NCI-H1092 treated with DMSO at 0.1 percent for 48 hours (cell line): ENCODE results near the gene COL2A1.
A peak's percentile ranks its signal among the peaks of the same experiment; 100 is the strongest.

Experiments
- DNase-seq: peaks from one replicate; lab custom pipeline; 2025; lab: John Stamatoyannopoulos, UW

COL2A1 gene

DNA sequence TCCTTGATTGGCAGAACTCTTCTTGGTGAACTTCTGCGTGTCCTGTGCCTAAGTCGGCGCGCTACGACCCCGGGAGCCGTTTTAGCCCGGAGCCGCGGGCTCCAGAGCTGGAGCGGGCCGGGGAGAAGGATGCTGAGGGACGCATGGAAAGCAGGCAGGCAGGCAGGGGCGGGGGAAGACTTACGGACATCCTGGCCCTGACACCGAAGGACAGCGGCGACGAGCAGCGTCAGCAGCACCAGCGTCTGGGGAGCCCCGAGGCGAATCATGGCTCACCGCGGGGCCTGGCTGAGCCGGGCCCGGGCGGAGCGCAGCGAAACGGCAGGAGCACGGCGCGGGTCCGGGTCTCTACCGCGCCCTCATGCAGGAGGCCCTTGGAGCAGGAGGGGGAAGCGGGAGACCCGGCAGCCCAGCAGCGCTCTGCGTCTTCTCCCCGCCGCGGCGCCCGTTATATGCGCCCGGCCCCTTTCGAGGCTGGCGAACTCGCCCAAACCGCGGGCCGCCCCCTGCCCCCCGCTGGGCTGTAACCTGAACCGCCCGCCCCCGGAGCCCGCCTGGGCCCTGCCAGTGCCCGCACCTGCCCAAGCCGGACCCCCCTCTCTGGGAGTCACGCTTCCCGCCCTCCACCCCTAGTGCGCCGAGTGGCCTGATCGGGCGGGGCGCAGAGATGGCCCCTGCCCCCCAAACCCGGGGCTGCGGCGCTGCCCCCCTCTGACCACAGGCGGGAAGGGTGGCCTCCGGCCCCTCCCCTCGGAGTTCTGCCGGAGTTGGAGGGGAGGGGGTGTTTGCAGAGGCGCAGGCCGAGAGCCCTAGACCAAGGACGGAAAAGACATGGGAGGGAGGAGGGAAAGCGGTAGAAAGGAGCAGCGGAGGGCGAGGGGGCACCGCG is at the start of gene COL2A1:
Gene COL2A1 (minus strand): TSS at position 424 of the 889 bp plus-strand sequence. CDS start 155 bp downstream, at position 269.
- peak; percentile 76 for DNase-seq

DNA sequence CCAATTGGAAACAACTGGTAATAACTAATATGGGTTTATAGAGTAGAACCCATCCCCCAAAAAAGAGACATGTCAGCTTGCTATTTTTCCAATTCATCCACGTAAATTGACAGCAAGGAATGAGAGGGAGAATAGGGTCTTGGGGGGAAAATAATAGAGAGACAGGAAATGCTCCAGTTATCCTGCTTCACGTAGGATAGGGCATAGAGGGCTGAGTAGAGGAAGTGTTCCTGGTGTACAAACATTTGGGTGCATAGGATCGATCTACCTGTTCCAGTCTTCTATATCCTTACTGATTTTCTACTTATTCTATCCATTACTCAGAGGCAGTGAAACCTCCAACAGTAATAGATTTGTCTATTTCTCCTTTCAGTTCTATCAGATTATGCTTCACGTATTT is 49.6 kb upstream of the COL2A1 start:
- no peak for DNase-seq

DNA sequence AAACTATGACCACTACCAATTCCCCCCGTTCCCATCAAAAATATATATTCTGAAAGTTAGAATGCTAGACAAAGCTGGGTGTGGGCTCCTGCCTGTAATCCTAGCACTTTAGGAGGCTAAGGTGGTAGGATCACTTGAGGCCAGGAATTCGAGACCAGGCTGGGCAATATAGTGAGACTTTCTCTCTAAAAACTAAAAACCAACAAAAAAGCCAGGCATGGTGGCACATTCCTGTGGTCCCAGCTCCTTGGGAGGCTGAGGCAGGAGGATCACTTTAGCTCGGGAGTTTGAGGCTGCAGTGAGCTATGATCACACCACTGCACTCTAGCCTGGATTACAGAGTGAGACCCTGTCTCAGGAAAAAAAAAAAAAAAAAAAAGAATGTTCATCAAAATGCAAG is 48.8 kb upstream of the COL2A1 start:
- no peak for DNase-seq

DNA sequence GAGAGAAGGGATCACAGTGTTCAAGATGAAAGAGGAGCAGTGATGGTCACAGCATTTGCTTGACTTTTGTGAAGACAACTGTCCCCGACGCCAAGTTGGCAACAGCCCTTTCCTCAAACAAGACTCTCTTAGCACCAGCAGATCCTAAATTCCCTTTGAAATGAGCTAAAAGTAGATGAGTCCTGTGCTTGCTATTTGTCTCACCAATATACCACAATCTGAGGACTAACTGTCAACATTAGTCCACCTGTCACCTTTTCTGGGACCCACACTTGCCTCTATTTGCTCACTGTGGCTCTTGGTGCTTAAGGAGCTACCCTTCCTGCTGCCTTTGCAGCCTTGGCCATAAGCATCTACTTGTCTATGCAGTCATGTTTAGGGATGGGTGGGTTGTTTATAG is 47.4 kb upstream of the COL2A1 start:
- DNase-seq: no peak

DNA sequence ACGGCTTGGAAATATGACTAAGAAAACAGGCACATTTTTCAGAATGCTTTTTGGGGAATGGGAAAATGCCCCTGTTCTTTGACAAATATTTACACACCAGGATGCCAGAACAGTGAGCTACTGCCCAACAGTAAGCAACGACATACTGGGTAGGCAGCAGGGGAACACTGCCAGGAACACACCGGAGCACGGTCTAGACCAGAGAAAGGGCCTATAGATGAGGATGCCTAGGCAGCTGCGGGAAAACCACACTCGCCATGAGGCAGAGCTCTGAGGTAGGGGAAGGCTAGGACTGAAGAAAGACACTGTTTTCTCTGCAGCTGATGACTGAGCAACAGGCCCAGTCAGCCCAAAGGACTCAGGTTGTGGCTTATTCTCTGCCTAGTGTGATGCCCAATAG is 45.9 kb upstream of the COL2A1 start:
- no peak for DNase-seq

DNA sequence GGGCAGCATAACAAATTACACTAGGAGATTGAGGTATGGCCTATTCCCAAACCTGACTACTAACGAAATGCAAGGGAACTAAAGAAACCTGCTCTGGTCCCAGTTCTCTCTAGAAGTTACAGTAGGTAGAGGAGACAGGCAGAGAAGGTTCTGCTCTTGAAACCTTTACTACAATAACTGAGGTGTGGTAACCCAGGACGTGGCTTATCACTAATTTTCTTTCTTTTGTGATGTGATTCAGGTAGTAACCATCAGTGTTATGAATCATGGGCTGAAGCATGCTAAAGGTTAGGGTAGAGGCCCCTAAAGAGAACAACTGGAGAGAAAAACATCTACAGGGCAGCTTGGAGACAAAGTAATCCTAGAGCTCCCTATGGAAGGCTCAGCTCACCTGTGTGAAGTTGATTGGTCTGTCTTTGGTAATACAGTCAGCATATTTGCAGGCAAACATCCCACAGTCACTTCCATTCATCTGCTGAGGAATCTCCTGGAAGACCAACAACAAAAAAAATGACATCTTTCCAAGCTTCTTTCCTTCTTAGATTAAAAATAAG is 41.8 kb upstream of the COL2A1 start:
- DNase-seq: no peak

DNA sequence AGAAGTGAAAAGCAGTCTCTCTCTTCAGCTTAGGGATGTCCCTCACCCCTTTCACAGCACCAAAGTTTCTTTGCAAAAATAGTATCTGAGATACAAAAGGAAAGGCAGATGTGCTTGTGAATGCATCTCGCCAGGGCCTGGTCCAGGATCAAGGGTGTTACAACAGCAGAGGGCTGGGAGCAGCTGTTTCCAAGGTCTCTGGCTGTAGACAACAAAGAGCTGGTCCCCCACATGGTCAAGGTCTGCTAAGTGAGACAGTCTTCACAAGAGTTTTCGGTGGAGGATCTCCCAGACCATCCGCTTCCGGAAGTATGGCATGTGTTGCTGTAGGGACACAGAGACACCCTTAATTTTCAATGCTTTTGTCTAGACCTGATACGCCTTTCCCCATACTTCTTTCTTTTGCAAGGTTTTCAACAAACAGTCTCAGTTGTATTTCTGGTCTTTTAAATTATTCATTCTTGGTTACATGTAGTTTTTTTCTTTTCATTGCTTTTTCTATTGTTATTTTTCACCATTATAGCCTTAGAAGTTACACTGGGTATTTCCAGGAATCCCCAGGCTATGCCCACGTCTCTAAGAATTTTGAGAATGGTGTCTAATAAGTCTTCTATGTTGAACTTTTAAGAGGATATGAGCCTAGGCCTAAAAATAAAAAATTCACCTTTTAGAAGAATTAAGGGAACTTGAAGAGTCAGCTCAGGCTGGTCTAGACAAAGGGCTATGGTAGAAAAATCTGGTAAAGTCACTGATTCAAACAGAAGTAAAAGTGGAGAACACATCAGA is 41.0 kb upstream of the COL2A1 start:
- no peak for DNase-seq

DNA sequence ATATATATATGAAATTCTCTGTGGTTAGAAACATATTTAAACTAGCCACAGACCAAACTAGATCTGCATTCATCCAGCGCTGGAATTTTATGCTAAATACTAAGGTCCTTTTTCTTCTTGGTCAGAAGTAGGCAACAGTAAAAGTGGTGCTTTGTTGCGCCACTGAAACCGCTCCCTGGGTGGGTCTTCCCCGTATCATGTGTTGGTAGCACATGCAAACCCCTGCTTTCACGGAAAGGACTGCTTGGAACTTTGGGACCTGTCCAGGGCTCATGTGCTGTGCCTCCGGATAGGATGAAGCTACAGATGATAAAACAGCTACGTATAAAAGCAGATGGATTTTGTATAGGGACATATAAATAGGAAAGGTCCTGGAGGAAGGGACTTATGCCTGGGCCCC is 40.1 kb upstream of the COL2A1 start:
- no peak for DNase-seq

DNA sequence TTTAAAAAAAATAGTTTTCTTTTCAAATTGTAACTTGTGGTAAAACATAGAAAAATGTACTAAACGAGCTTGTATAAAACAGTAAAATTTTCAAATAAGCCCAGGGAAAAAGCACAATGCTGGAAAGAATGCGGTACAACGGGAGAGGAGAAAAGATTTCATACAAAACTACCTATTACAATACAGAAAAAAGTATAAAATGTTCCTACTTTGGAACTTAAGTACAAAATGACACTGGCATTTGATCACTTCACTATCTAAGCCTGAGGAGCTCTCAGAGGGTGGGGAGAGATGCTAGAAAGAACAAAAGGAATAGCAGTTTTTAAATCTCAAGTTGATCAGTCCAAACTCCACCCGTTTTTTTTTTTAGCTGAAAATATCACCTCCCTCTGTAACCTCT is 39.5 kb upstream of the COL2A1 start:
- DNase-seq: no peak

DNA sequence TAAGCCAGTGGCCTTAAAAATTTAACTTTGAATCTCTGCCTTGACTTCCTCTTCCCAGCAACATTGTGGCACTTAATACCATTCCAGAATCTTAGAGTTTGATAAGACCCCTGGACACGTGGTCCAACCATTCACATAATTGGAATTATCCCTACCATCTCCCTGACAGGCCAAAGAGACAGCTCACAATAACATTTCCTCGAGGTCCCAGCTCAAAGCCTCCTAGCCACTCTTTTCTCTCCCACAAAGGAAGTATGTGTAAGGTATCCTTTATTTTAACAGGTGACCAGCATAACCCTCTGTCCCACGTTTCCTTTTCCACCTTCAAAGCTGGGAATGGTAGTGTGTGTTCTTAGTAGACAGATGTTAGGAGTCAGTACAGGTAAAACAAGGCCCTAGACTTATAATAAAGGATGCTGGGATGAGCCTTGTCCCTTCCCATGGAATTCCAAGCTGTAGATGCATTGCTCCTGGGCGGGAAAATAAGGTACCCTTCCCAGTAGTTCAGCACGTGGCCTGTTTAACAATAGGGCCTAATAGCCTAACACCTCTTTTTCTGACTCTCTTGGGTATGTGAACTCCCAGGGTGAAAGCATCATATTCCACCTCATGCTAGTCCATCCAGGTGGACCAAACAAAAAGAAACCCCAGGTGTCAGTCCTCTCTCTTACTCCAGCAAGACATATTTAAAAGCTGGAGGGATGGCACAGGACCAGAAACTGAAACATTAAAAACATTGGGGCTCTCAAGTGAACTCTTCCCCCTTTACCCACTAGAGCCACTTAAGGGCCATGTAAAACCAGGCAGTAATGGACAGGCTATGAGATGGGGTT is 37.5 kb upstream of the COL2A1 start:
- no peak for DNase-seq

DNA sequence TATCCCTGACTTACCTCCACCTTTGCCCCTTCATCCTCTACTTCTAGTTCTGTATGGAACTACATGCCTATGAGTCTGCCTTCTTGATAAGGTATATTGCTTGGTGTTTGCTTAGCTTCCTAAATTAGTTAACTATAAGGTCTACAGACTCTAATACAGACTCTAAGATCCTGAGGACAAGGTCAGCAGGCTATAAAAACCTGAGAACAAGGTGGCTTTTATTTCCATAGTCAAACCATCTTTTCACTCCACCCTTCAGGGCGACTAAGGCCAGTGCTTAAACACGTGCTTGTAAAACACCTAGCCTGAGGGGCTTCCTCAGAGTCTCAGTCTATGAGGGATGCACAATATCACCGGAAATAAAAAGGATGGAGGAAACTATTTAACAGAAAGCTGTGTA is 36.1 kb upstream of the COL2A1 start:
- DNase-seq: no peak

DNA sequence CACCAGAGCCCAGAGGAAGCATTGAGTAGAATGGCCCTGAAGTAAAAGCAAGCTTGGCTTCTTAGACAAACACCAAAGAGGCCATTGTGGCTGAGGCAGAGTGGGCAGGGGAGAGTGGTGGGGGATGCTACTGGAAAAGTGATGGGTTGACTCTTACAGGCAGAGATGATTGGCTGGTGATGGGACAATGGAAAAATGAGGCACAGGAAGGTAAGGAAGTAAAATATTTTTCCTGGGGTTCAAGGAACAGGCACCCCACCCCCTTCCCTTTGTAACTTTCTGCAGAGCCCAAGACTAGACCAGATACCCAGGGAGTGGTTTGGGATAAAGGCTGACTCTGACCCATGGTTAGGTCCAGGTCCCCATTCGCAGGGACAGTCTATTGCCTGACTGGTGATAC is 34.9 kb upstream of the COL2A1 start:
- no peak for DNase-seq

DNA sequence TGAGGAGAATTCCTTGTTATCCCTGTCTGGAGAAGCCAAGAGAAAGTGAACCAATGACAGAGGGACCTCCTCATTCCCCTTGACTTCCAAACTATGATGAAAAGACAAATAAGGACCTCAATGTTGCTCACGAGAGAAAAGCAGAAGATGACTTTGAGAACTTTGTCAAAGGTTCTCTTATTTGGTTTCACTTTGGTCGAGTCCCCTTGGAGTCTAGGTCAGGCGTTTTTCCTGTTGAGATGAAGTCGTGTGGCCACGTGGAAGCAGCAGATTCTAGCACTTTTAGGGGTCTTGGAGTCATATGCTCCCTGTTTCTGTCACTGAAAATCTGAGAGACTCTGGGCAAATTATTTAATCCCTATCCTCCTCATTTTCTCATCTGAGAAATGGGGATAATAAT is 33.8 kb upstream of the COL2A1 start:
- DNase-seq: no peak

DNA sequence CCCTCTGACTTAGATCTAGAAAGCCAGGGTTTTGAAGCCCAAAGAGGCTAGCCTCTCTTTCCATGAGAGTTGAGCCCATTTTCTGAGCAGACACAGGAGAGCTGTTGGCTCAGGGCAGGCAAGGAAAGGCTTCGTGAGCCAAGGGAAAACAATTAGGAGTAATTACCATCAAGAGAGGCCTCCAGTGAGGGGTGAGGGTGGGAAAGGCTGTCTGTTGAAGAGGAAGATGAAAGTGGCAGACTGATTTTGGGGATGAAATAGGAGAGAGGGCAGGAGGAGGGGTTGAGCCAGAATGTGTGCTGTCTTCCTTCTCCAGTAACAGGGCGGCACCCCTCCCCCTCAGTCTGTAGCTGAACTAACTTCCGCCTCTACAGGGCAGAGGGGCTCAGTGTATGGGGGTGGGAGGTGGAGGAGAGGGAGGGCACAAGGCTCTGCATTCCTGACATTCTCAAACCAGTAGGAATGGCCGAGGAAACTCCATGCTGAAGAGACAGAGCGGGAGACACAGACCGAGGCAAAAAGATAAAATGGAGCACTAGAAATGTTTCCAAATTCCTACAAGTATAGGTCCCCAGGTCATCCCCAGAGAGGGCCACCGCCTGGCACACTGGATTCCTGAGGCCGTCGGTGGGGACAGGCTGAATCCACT is 33.1 kb upstream of the COL2A1 start:
- DNase-seq: no peak

DNA sequence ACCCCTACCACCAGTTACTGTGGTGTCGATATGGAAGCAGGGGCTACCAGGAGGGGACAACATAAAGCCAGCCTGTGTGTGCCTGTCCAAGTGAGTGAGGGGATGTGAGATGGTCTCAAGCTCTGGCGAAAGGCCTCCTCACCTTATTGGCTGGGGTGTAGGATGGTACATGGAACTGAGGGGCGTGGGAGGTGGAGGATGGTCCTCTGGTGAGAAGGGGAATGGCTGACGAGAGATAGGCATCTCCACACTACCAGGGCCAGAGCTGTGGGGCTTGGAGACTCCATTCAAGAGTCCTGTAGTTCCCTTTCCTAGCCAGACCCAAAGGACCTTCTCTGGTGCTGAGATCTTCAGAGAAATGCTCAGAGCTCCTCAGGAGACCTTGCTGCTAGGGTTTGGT is 32.5 kb upstream of the COL2A1 start:
- DNase-seq: no peak

DNA sequence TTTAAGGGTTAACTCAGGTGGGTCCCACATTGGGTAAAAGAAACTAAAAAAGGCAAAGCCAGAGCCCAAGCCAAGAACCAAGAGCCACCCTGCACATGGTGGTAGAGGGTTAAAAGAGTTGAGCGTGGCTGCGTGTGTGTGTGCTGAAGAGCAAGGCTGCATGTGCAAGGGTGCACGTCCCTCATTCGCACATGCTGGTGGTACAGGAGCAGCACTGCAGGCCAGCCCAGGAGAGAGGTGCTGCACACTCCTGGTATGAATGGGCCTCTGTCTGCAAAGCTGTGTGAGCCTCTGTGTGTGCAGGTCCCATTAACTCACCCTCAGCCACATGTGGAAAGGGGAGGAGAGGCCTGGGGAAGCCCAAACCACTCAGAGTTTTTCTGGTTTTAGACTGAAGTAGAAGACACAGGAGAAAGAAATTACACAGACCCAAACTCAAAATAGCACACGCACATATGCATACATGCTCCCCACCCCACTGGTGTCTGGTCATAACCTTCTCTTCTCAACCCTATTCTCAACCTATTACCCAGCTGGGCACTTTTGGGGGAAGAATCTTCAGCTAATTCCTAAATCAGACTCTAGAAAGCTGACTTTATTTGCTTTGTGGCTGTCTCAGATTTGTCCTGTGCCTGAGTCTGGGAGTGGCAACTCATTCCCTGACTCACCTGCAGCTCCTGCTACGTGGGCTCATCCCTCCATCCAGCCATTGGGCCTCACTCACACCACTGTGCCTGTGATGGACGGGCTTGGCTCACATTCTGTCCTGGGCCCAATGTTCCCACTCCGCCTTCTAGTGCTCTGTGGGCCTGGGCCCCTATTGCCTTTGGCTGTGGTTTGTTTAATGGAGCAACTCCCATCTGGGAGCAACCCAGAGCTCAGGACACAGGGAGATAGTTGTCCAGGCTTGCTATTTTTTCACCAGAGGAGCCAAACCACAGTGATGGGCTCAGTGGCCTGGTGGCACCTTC is 30.8 kb upstream of the COL2A1 start:
- no peak for DNase-seq

DNA sequence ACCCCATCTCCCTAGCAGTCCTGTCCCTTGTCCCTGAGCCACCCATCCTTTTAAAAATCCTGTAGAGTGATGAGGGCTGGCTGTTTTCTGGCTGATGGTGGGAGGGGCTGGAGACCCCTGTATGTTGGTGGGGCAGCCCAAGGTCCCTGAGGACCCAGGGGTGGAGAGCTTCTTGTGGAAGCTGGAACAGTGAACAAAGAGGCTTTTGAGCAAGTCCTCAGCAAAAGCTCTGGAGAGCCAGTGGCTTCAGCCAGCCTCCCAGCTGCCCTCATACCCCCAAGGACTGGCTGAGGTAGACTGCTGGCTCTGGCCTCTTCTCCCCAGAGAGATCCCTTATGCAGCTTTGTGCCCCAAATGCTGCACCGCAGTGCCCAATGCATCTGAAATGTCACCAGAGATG is 29.2 kb upstream of the COL2A1 start:
- no peak for DNase-seq

DNA sequence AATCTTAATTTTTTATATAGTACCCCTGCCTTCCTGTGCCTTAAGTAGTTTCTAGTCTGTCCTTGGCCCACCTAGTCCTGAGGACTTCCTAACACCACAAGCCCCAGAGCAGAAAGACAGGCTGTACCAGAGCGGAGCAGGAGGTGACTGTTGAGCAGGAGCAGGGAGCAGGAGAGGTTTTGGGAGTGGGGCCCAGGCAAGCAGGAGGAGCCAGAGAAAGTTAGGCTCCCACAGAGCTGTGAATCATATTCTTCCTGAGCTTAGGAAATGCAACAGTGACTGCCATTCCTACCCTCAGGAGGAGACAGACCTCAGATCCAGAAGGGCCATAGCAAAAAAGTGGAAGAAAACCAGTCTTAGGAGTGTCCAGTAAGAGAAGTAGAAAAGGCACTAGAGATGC is 28.3 kb upstream of the COL2A1 start:
- no peak for DNase-seq

DNA sequence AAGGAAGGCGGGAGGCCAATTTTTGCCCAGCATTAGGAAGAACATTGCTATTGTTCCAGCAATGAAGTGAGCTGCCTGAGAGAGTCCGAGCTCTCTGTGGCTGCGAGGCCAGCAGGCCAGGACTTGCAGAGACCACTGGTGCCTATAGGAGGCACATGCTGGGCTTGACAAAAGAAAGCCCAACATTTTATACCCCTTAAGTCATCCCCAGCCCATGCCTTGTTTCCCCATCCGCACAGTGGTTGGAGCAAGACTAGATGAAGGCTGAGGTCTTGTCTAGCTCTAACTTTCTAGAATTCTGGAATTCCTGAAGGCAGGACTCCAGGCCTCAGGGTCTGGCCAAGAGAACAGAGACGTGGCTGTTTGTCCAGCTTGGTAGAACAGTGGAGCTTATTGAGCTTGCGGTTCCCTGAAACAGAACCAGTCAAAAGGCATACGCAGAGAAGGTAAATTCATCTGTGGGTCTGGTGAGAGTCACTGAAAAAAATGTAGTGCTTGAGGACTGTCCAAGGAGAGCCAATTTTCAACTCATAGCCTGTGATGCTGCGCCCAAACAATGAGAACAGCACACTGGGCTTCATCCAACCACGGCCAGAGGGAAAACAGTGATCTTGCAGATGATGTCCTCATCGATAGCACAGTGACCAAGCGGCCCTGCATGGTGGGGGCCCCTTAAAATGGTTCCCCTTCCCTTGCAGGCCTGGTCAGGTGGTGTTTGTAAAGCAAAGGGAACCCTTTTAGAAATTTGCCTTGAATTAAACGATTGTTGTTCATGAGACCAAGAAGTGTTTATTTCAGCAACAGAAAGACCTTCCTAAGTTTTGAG is 27.1 kb upstream of the COL2A1 start:
- no peak for DNase-seq
